ENCODE data around the gene XPO5. TPM values are rescaled to one million over a fixed set of nuclear protein-coding genes. Genes with fewer than 3 reads are reported as not detected.

XPO5 gene
- total RNA-seq: 18.5 and 20.7 TPM in 2 replicates

DNA sequence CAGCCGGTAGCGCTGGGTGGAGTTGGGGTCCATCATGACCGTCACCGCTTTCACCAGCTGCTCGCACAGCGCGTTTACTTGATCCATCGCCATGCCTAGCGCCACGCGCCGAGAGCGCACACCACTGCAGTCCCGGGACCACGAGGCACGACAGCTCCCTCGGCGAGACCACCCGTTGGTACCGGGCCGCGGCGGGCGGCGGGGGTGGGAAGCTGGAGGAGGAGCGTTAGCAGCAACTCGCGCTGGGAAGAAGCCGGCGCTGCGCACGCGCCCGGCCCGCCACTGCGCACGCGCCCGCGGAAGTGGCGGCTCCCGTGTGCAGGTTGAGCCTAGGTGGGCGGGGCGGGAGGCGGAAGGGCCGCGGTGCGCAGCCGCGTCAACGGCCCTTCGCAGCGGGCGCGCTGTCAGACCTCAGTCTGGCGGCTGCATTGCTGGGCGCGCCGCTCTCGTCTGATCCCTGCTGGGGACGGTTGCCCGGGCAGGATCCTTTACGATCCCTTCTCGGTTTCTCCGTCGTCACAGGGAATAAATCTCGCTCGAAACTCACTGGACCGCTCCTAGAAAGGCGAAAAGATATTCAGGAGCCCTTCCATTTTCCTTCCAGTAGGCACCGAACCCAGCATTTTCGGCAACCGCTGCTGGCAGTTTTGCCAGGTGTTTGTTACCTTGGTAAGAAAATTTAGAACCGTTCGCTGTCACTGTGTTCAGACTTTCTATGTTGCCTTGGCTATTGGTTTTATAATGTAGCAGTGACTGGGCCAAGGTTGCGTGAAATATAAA is at the start of gene XPO5, which contains the start of gene POLH:
Gene XPO5 (minus strand): TSS at position 267 of the 780 bp plus-strand sequence. CDS start 174 bp downstream, at position 93.
Gene POLH (plus strand): TSS at position 414 of the 780 bp plus-strand sequence. CDS start 6,135 bp downstream, outside the sequence.

DNA sequence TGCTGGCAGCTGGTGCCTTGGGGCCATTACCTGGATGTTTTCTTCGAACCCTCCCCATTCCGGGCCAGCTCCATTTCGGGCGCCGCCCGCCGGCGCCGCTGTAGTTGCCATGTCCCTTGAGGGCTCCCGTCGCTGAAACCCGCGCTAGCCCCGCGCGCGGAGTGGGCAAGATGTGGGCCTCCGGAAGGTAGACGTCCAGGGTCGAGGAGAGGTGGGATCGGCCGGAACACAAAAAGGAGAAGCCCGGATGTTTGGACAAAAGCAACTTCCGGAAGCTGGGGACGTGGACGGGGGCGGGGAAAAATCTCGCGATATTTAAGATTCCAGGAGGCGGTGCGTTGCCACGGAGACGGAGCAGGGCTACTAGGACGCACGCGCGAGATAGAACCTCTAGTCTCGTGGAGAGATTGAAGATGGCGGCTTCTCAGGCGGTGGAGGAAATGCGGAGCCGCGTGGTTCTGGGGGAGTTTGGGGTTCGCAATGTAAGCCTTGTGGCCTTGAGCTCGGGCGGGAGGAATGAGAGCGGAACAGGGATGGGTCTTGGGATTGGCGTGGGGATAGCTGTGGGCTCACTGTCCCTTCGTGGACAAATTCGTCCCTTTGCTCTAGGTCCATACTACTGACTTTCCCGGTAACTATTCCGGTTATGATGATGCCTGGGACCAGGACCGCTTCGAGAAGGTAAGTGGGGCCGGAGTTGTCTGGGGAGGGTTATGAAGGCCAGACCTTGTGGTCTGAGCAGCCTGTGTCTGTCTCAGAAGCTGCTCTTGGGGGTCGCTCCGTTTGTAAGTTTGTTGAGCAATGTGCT is 58.9 kb downstream of the XPO5 start, which contains the start of the genes POLR1C and YIPF3:
Gene POLR1C (plus strand): TSS at position 393 of the 808 bp plus-strand sequence. CDS start 21 bp downstream, at position 414.
Gene YIPF3 (minus strand): TSS at position 230 of the 808 bp plus-strand sequence. CDS start 119 bp downstream, at position 111.

GRCh38 chr6:43509984-43510826 is 65.6 kb downstream of the XPO5 start, which contains the start of gene LRRC73:
LRRC73 (minus strand) TSS chr6:43510346; CDS start chr6:43509785, 561 bp downstream.

GRCh38 chr6:43477235-43478007 is 98.4 kb downstream of the XPO5 start, which contains the start of gene TJAP1:
TJAP1 (plus strand) TSS chr6:43477570; CDS start chr6:43499002, 21,432 bp downstream.

Other genes starting within 250 kb of the XPO5 start
- gene ZNF318, start 206.4 kb downstream of the XPO5 start, total RNA-seq: 6.6 and 7.5 TPM in 2 replicates
- 14.7 and 26.1 TPM in 2 replicates for gene ABCC10, start 148.5 kb downstream of the XPO5 start, total RNA-seq
- 0.86 and 2.3 TPM in 2 replicates for gene DLK2, start 120.5 kb downstream of the XPO5 start, total RNA-seq
- gene TJAP1, start 98.5 kb downstream of the XPO5 start, total RNA-seq: 21.4 and 38.6 TPM in 2 replicates
- gene LRRC73, start 65.7 kb downstream of the XPO5 start, total RNA-seq: 0.89 TPM in 1 of 2 replicates, not detected in the other
- gene YIPF3, start 59.1 kb downstream of the XPO5 start, total RNA-seq: 145 and 164 TPM in 2 replicates
- gene POLR1C, start 58.9 kb downstream of the XPO5 start, total RNA-seq: 27.4 and 29.2 TPM in 2 replicates
- 21.3 and 26.6 TPM in 2 replicates for gene POLH, start 147 bp upstream of the XPO5 start, total RNA-seq
- gene GTPBP2, start 53.2 kb upstream of the XPO5 start, total RNA-seq: 55.6 and 58.0 TPM in 2 replicates
- gene MAD2L1BP, start 59.8 kb upstream of the XPO5 start, total RNA-seq: 35.5 and 37.6 TPM in 2 replicates
- 0.86 and 1.2 TPM in 2 replicates for gene RSPH9, start 69.0 kb upstream of the XPO5 start, total RNA-seq
- gene MRPS18A, start 111.8 kb upstream of the XPO5 start, total RNA-seq: 24.5 and 36.9 TPM in 2 replicates
- 36.9 and 44.8 TPM in 2 replicates for gene VEGFA, start 194.2 kb upstream of the XPO5 start, total RNA-seq

All from myometrial cell (primary cell).